ENCODE results near the gene GNB1L. TPM values are rescaled to one million over a fixed set of nuclear protein-coding genes. Genes with fewer than 3 reads are reported as not detected.

Gene GNB1L
- total and polyA plus RNA-seq, 10 of the 15 experiments (the other 5 are each of a cell fraction or from before 2014, with no cell fraction given): 0.21 to 19.4 (median 6.8) TPM

GRCh38 chr22:19748139-19748538 is 106.5 kb downstream of the GNB1L start:
- no peaks in the 10 kb centered on the region for H3K36me3 ChIP-seq (ENCODE audit: control insufficient read depth in 2 of 2, insufficient read depth in 2 of 2, low read length in 1 of 2)
- BruUV-seq (replicated peaks): no TSS peak
- no peak overlapping the region for H2AFZ ChIP-seq (ENCODE audit: control insufficient read depth, low read depth, low read length)
- no peak for FAIRE-seq
- H3K4me3 ChIP-seq: no peak overlapping the region
- WGBS (ENCODE audit: insufficient coverage, insufficient replicate concordance, low lambda C conversion rate, missing lambda C conversion rate): 9% methylated on average over 4 of the region's 4 CpGs
- no peak overlapping the region for H3K27ac ChIP-seq (ENCODE audit: control insufficient read depth, insufficient read depth)
- no peak overlapping the region for H3K9ac ChIP-seq (ENCODE audit: control insufficient read depth, insufficient read depth, low read length)
- ChIA-PET POLR2A (no interaction called here), RAD21 (ENCODE audit: unreplicated experiment) (no interaction called here), CTCF (interaction anchor here (1.5 kb wide), 1 partner anchor 162 kb away, joined by 3 read pairs; no protein-coding TSS in a partner anchor), SMC1A (ENCODE audit: uncharacterized antibody, unreplicated experiment) (no interaction called here)
- DNase-seq (ENCODE audit: low read depth, low spot score): no peak
- no peak for ATAC-seq
- H3K9me3 ChIP-seq (replicated peaks; ENCODE audit: control insufficient read depth, insufficient read depth, low read length): no peaks in the 10 kb centered on the region
- intact Hi-C loops (cut with micrococcal nuclease; ENCODE audit: unreplicated experiment): no loop called here
- H3K4me2 ChIP-seq (ENCODE audit: control insufficient read depth, insufficient read depth): no peak overlapping the region
- TF ChIP-seq BCL11A (IDR thresholded peaks at IDR 0.05; ENCODE audit: low read depth, low read length) (no peak), NBN (IDR thresholded peaks at IDR 0.05) (no peak), SMC3 (IDR thresholded peaks at IDR 0.05; ENCODE audit: borderline replicate concordance, low read length) (no peak), ATF7 (IDR thresholded peaks at IDR 0.05; ENCODE audit: low read depth) (no peak), KDM1A (IDR thresholded peaks at IDR 0.05; ENCODE audit: borderline replicate concordance) (no peak), SKIL (IDR thresholded peaks at IDR 0.05; ENCODE audit: low read depth, poor library complexity, severe bottlenecking) (no peak), ZNF217 (IDR thresholded peaks at IDR 0.05) (no peak), EP300 (IDR thresholded peaks at IDR 0.05; ENCODE audit: borderline replicate concordance in 1 of 2, control insufficient read depth in 1 of 2, low read depth in 2 of 2, low read length in 2 of 2) (no peak), RBBP5 (conservative IDR thresholded peaks at IDR 0.05) (no peak), CUX1 (IDR thresholded peaks at IDR 0.05; ENCODE audit: insufficient replicate concordance, low read depth, low read length) (no peak), HSF1 (IDR thresholded peaks at IDR 0.05; ENCODE audit: low read depth, low read length) (no peak), PAX5 (IDR thresholded peaks at IDR 0.05; ENCODE audit: borderline replicate concordance, low read depth, low read length) (no peak), EGR1 (IDR thresholded peaks at IDR 0.05; ENCODE audit: borderline replicate concordance in 1 of 2, low read depth in 2 of 2, low read length in 2 of 2) (no peak)
- no peaks in the 10 kb centered on the region for H3K79me2 ChIP-seq (ENCODE audit: control insufficient read depth, insufficient read depth, low read length)
- H4K20me1 ChIP-seq (ENCODE audit: control insufficient read depth, insufficient read depth): peaks cover 4% of the 10 kb centered on the region; the same call in 1 of the 2 replicates
- no peaks in the 10 kb centered on the region for H3K4me1 ChIP-seq (ENCODE audit: control insufficient read depth, insufficient read depth, low read length)
- peaks cover 0 to 7% of the 10 kb centered on the region in 2 experiments; a peak in 3 of 4 replicates for H3K27me3 ChIP-seq (replicated peaks in 1 of 2; ENCODE audit: control insufficient read depth in 2 of 2, insufficient read depth in 2 of 2, low read length in 1 of 2)
- in situ Hi-C loops (cut with MboI): no loop called here

All from GM12878 (cell line).